Measurements from ENCODE around the gene TUBA1C. TPM values are rescaled to one million over a fixed set of nuclear protein-coding genes. Genes with fewer than 3 reads are reported as not detected.

Gene TUBA1C
- 26.3 TPM for total RNA-seq

GRCh38 chr12:49264873-49265792 is at the start of gene TUBA1C:
TUBA1C (plus strand) TSS chr12:49265082; CDS start chr12:49265182, 100 bp downstream.

GRCh38 chr12:49295082-49295936 is 30.4 kb downstream of the TUBA1C start, which contains the start of gene PRPH:
PRPH (plus strand) TSS chr12:49295147; CDS start chr12:49295201, 54 bp downstream.

DNA sequence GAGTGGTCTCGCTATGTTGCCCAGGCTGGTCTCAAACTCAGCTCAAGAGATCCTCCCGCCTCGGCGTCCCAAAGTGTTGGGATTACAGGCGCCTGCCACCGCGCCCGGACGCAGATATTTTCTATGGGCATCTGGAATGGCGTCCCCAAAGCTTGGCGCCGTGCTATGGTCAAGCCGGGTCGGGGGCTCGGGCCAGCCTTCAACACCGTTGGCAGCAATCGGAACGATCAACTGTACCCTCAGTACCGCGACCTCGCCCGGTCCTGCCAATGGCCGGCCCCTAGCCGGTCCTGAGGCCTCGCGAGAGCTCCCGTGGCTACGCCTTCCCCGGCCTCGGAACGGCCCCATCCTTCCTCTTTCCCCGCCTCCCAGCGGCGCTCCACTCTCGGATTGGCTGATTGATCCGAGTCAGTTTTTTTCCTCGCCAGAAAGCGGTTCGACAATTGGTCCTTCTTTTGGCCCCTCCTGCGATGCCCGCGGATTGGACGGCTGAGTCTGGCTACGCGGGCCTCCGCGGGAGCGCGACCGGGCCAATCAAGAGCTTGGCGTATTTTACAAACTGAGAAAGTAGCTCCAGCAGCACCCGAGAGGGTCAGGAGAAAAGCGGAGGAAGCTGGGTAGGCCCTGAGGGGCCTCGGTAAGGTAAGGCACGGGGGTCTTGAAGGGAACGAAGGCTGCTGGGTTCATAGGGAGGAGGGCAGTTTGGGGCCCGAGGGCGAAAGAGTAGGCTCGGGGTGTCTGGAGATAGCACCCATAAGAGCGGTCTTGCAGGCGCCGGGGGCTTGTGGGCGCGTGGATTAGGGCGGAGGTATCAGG is 58.0 kb downstream of the TUBA1C start, which contains the start of gene TROAP:
TROAP (plus strand) TSS at position 548 of the 816 bp plus-strand sequence. CDS start 354 bp downstream, outside the sequence.

Other genes with a start within 250 kb of the TUBA1C start
- 37.8 TPM for gene PRKAG1, start 246.3 kb upstream of the TUBA1C start, total RNA-seq
- gene KMT2D, start 204.3 kb upstream of the TUBA1C start, total RNA-seq: 29.8 TPM
- 1.6 TPM for gene RHEBL1, start 195.1 kb upstream of the TUBA1C start, total RNA-seq
- 0.46 TPM for gene DHH, start 170.3 kb upstream of the TUBA1C start, total RNA-seq
- 77.3 TPM for gene LMBR1L, start 154.2 kb upstream of the TUBA1C start, total RNA-seq
- gene TUBA1B, start 133.7 kb upstream of the TUBA1C start, total RNA-seq: 2,098 TPM
- gene TUBA1A, start 76.0 kb upstream of the TUBA1C start, total RNA-seq: 10,429 TPM
- 1.4 TPM for gene PRPH, start 30.1 kb downstream of the TUBA1C start, total RNA-seq
- 6.5 TPM for gene TROAP, start 58.2 kb downstream of the TUBA1C start, total RNA-seq
- 3.5 TPM for gene C1QL4, start 72.1 kb downstream of the TUBA1C start, total RNA-seq
- 0.92 TPM for gene DNAJC22, start 81.8 kb downstream of the TUBA1C start, total RNA-seq
- gene SPATS2, start 102.4 kb downstream of the TUBA1C start, total RNA-seq: 51.9 TPM

Measured in diencephalon (tissue), 1 donor.